AG09319 (cell line): ENCODE data around the gene GPR158.

Experiments used
- DNase-seq: peaks from one replicate; pipeline ENCODE4 v3.0.0-alpha.2; 2010; ENCODE audit warnings: low read depth; ENCODE audit errors: extremely low read depth
- CTCF ChIP-seq: IDR thresholded peaks from 2 replicates; pipeline ENCODE4 v1.5.1; 2011; ENCODE audit warnings: low read depth, mild to moderate bottlenecking, inconsistent platforms, low read length, moderate library complexity

The GPR158 gene

GRCh38 chr10:25604591-25604990, 429.8 kb downstream of the GPR158 start:
- TF ChIP-seq CTCF: no peak
- no peak for DNase-seq

DNA sequence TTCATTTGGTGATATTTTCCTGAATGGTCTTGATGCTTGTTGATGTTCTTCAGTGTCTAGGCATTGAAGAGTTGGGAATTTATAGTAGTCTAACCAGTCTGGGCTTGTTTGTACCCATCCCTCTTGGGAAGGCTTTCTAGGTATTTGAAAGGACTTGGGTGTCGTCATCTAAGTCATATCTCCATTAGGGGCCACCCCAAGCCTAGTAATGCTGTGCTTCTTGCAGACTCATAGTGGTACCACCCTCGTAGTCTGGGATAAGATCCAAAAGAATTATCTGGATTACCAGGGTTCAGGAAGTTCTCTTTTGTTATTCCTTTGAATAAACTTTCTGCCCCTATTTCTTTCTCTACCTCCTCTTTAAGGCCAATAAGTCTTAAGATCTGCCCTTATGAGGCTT, 439.9 kb downstream of the GPR158 start:
- no peak for TF ChIP-seq CTCF
- no peak for DNase-seq

DNA sequence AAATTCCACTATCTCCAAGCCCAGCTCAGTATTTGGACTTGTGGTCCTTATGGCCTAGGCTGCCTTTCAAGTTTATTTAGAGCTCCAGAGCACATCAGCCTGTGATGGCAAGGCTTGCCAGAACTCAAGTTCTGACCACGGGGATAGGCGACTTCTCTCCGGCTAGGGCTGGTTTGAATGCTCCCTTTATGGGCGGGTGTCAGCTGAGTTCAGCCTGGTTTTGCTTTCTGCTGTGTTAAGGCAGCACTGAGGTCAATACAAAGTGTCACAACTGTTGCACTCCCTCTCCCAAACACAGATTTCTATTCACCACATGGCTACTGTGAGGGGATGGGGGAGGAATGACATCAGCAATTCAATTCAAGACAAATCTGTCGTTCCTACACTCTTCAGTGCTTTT, 441.1 kb downstream of the GPR158 start:
- TF ChIP-seq CTCF: no peak
- no peak for DNase-seq

DNA sequence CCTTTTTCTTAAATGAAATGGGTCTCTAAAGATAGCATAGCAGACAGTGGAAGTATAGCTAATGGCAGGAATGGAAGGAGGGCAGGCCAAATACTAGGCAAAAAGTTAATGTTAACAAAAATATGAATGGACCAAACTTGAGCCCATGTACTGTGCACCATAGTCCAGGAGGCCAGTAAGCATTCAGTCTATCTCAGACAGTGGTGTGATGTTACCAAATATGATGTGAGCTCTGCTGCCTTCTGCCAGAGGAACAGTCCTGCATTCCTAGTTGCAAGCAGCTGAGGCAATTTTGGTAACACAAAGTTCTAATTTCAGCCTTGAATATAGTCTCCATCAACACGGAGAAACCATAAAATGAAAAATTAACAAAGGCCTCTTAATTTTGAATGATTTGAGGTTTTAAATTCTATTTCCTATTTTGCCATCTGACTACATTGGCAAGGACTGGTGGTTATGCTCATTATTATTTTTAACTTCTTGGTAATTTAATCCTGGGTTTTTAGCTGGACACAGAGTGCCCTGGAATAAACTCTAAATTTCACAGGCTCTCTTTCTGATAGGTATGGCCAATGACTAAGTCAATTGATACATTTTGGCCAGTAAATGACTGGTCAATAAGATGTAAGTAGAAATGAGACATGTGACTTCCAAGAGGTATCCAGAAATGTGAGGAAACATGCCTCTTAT, 442.2 kb downstream of the GPR158 start:
- DNase-seq: no peak
- no peak for TF ChIP-seq CTCF

GRCh38 chr10:25627606-25628005, 452.8 kb downstream of the GPR158 start:
- no peak for DNase-seq
- TF ChIP-seq CTCF: no peak

DNA sequence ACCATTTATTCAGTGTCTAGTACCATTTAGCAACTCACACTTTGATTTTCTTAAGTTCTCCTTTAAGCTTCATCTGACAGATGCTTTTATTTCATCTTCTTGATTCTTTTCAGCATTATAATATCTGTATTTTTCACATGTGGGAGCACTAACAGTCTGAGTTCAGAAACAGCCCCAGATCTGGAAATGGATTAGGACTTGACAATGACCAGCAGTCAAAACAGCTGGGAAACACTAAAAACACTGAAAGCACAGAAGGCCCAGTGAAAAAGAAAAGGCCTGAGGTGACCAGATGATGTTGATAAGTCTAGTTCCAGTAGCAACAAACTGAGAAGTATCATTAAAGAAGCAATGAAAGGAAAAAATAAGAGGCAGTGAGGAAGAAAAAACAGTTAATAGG, 454.5 kb downstream of the GPR158 start:
- TF ChIP-seq CTCF: no peak
- no peak for DNase-seq

GRCh38 chr10:25631471-25631870, 456.7 kb downstream of the GPR158 start:
- TF ChIP-seq CTCF: no peak
- no peak for DNase-seq
